GM21423 (cell line): ENCODE measurements around the gene CERS5.

ENCODE experiments used
- ATAC-seq: cut with Tn5 transposase; IDR thresholded peaks from one replicate; pipeline ENCODE4 v1.9.1; 2021; ENCODE audit warnings: mild to moderate bottlenecking, moderate library complexity; ENCODE audit not compliant: unreplicated experiment

The CERS5 gene, protein sequence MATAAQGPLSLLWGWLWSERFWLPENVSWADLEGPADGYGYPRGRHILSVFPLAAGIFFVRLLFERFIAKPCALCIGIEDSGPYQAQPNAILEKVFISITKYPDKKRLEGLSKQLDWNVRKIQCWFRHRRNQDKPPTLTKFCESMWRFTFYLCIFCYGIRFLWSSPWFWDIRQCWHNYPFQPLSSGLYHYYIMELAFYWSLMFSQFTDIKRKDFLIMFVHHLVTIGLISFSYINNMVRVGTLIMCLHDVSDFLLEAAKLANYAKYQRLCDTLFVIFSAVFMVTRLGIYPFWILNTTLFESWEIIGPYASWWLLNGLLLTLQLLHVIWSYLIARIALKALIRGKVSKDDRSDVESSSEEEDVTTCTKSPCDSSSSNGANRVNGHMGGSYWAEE

GRCh38 chr12:50167049-50167828 lies at the start of gene CERS5:
TSS of gene CERS5 (minus strand) at chr12:50167369. CDS start at chr12:50167297, 72 bp downstream.
- ATAC-seq, result peak; percentile 97

- ATAC-seq, result no peak
These were observed 47.9 kb upstream of the CERS5 start for GRCh38 chr12:50215033-50215432.

DNA sequence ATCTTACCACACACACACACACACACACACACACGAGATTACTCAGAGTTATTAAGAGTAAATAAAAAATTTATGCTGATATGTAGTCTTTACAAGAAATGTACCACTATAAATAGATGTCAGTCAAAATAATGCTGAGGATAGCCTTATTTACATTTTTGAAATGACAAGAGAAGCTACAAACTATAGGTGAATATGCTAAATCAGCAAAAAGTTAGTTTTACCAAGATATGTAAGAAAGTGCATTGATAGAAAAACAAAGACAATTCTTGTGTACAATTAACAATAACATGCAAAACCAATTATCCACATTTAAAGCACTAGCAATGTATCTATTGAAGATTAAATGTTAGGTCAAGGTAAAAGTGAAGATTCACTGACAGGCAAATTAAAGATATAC lies 46.8 kb upstream of the CERS5 start:
- no peak for ATAC-seq

- ATAC-seq, result no peak
These were observed 46.3 kb upstream of the CERS5 start for GRCh38 chr12:50213439-50213838.

GRCh38 chr12:50212071-50212467 lies 44.9 kb upstream of the CERS5 start:
- ATAC-seq, result no peak

DNA sequence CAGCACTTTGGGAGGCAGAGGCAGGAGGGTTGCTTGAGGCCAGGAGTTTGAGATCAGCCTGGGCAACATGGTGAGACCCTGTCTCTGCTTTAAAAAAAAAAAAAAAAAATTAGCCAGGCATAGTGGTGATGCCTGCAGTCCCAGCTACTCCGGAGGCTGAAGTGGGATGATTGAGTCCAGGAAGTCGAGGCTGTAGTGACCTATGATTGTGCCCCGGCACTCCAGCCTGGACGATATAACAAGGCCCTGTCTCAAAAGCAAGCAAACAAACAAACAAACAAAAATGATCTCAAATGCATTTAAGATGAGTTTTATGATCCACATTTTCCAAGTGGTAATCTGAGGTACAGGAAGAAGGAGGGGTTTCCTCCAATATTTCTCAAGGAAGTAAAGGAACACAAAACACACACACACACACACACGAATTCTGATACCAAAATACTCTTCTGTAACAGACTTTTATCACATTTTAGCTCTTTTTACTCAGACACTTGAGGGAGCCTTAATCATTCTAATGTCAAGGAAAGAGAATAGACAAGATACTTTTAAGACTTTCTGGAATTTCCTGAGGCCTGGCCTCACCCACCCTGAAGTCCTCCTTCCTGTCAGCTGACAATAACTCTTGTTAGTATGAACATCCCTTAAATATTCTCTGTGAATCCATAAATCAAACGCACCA lies 44.4 kb upstream of the CERS5 start:
- no peak for ATAC-seq

DNA sequence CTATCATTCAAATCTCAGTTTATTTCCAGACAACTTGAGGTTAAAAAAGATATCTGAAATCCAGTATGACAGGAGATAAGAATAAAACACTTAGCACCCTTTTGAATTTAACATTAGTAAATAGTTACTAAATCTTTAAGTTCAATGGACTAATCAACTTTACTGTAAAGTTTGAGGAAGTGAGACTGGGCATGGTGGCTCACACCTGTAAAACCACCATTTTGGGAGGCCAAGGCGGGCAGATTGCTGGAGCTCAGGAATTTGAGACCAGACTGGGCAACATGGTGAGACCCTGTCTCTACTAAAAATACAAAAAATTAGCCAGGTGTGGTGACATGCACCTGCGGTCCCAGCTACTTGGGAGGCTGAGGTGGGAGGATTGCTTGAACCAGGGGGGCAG lies 40.3 kb upstream of the CERS5 start:
- no peak for ATAC-seq

DNA sequence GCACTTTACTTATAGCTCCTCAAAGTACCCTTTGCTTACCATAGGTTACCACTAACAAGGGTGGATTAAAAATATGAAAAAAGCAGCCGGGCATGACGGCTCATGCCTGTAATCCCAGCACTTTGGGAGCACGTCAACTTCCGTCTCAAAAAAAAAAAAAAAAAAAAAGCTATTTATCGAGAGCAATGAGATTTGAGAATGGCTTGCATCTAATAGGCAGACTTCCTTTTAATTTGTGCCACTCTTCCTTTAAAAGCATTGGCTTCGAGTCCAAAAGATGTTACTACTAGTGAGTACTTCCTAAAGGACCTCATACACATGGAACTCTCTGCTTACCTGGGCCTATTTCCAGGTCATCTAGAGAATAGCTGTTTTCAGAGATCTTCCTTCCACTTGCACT lies 38.5 kb upstream of the CERS5 start:
- ATAC-seq, result no peak

- ATAC-seq, result no peak
These were observed 36.5 kb upstream of the CERS5 start for GRCh38 chr12:50203691-50204090.

DNA sequence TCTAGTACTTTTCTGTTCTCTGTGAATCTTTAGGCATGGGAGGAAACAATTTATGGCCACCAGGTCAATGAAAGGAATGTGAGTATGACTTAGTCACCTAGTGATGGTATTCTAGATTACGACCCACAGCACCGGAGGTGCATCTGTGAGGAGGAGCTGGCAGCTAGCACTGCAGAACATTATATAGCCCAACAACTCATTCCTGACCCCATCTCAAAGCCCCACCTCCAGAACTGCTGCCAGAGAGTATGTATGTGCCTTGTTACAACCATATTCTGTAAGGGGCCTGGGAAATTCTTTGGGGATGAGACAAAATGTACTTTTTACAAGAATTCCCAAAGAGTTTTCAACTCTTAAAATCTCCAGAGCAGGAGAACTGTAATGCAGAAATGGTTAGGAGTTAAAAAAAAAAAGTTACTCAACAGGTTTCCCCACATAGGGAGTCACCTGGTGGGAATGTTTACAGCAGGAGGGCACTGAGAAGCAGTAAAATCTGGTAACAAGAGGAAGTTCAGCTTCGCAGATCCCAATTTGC lies 34.9 kb upstream of the CERS5 start:
- ATAC-seq, result no peak

GRCh38 chr12:50200552-50201273 lies 33.5 kb upstream of the CERS5 start:
- ATAC-seq, result no peak

DNA sequence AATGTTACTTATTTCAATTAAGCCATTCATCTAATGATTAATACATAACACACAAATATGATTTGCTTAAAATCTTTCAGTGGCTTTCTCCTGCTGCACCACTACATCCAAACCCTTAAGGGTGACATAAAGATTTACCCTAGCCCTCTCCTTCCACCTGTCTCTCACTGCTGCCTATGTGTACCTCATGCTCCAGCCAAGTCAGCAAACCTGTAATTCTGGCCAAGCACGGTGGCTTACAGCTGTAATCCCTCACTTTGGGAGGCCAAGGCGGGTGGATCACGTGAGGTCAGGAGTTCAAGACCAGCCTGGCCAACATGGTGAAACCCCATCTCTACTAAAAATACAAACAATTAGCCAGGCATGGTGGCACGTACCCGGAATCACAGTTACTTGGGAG lies 31.7 kb upstream of the CERS5 start:
- no peak for ATAC-seq

GRCh38 chr12:50197297-50197727 lies 30.1 kb upstream of the CERS5 start:
- ATAC-seq, result no peak

GRCh38 chr12:50196537-50196936 lies 29.4 kb upstream of the CERS5 start:
- no peak for ATAC-seq

DNA sequence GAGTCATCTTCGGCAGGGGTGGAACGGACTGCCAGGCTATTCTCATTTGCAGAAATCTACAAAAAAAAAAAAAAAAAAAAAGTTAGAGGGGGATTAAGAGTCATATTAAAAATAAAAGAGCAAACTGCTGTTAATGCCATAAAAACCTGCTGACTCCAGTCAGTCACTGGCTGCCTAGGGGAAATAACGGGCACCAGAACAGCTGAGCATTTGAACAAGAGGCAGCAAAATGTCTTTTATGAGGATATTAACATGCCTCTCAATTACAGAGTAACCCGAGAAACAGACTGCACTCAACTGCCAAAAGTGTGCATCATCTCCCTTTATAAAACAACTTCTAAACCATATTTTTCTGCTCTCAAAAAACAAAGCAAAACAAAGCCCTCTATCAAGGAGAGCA lies 28.7 kb upstream of the CERS5 start:
- ATAC-seq, result no peak

DNA sequence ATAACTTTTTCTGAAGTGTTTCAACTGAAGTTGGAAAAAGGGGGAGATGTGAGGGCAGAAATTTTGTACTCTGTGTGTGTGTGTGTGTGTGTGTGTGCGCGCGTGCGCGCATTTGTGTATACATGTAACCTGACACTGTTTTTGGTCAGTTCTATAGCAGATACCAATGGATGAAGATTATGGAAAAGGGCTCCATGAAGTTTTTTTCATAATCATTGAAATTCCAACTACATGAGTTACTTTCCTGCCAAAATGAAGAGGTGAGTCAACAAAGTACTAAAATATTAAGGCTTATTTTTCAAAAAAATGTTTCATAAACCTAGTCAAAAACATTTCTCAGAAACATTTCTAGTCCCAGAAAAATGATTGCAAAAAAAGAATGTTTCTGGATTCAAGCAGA lies 25.7 kb upstream of the CERS5 start:
- no peak for ATAC-seq

DNA sequence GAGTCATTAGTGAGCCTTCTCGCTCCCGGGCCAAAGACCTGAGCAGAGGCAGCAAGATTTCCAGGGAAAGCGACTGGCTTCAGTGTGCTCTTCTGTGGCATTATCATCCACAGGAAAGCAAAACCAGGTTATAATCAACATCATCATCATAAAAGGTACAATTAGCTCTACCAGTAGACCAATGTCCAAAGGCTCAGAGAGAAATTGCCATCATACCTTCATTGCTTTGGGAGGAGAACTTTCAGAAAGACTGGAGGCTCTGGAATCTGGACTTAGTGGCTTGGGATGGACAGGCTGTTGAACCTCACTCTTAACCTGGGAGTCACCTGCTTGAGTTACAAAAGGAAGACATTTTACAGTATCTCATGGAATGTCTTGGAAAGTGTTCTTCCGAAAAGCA lies 25.1 kb upstream of the CERS5 start:
- no peak for ATAC-seq

DNA sequence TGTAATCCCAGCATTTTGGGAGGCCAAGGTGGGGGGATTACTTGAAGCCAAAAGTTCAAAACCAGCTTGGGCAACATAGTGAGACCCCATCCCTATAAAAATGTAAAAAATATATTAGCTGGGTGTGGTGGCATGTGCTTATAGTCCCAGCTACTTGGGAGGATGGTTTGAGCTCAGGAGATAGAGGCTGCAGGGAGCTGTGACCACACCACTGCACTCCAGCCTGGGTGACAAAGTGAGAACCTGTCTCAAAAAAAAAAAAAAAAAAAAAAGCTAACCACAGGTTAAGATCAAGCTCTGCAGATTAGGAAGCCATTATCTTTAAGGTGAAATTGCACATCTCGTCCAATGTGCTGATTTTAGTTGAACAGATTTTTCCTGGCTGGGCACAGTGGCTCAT lies 23.7 kb upstream of the CERS5 start:
- no peak for ATAC-seq

DNA sequence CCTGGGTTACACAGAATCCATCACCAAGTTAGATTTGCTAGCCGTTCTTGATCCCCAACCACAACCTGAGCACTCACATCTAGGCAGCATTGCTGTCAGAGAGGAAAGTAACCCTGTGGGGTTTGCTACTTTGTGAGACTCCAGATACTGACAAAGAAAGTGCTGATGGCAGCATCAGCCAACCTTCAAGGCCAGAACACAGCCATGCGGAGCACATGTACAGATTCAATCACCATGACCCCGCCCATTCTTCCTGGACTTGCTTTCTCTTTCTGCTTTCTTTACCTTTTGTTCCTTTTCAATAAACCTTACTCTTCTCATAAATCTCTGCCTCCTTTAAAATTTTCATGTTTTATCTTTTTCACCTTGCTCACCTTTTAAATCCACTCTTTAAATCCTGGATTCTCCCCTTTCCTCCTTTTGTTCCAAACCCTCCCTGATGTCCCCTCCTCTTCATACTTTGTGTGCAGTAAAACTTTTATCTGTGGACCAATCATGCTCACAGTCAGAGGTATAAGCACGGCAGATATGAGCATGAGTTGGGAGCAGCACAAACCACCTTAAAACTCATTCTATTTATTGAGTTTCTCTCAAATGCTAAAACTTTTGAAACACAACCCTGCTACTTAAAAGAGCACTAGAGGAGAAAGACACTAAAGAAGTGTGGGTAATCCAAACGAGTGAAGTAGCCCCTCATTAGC lies 21.9 kb upstream of the CERS5 start:
- ATAC-seq, result no peak

- no peak for ATAC-seq
These were observed 21.1 kb upstream of the CERS5 start for GRCh38 chr12:50188241-50188781.
